ENCODE results near the gene CNKSR2.
"Not testable (repeated sequence)": the region's sequence is repeated elsewhere in the genome, so short reads cannot be mapped to it uniquely, and the experiment has no call there.

Gene CNKSR2

DNA sequence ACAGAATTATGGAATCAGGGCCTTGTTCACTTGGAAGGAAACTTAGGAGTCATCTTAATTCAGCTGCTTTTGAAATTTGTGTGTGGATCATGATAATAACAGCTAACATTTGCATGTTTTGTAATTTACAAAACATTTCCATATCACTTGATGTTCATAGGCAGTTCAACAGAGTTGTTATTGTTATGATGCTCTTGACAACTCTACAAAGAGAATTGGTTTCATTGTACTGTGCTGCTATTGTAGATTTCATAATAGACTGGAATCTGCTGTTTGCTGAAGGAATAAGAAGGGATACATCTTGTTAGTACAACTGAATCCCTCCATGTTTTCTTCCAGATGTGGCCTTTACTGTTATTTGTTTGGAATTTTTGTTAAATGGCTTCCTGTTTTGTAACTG lies 83.5 kb downstream of the CNKSR2 start:
- no peak for DNase-seq

DNA sequence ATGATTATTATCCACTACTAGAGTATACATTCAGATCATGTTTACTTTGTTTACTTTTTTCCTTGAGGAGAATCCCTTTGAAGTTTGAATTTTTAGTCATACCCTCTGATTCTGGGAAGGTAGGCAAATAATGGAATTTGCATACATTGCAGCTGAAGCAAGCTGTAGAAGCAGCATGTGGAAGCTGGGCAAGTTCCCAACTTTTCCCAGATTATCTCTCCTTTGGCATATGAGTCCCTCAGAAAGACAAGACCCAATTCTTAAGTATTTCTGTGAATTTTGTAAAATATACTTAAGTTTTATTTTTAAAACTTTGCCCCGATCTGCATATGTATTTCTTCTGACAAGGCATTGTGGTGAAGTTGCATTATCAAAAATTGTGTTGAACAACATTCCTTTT lies 94.9 kb downstream of the CNKSR2 start:
- DNase-seq: no peak

DNA sequence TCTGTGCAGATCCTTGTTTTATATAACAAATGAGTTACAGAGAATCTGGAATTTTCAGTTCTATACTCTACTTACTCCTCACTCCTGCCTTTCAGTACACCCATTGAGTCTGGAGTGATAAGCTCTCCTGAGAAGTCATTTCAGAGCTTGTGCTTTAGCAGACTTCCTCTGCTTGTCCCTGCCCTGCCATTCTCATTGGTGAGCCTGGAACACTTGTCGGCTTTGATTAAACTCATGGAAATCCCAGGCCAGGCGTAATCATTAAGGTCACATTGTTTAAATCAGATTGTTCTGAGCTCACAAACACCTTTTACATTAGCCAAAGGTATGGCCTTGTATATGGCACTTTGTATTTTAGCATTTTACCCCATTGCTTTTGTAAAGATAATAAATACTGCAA lies 102.7 kb downstream of the CNKSR2 start:
- no peak for DNase-seq

DNA sequence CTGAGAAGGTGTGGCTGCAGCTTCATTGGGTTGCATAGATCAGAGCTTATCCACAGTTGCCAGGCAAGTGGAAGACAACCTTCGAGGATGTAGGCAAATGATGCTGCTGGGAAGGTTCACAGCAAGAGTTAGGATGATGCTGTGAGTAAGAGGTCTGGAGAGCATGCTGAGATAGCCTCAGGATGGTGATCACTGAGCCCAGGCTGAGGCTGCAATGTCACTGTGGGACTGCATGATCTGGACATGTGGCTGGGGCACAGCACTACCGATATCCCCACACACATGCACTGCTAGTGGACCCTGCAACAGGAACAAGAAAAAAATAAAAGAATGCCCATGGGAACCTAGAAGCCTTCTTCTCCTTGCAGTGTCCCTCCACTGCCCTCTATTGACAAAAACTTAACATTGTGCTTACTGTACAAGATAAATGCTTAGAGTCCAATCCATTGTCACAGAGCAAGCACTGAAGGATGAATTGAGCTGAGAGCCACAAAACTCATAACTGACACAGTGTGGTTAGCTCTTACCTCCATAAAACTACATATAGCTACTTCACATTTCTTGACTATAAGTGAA lies 105.6 kb downstream of the CNKSR2 start:
- peak; percentile 21 for DNase-seq

DNA sequence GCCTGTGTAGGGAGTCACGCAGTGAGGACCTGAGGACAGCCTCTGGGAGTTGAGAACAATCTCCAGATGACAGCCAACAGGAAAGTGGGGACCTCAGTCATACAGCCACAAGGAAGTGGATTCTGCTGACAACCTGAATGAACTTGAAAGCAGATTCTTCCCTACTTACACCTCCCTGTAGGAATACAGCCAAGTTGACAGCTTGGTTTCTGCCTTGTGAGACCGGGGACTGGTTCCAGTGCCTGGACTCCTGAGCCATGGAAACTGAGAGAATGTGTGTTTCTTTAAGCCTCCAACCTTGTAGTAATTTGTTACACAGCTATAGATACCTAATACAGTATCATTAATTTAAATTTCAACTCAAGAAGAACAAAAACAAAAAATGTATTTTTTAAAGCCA lies 107.5 kb downstream of the CNKSR2 start:
- DNase-seq: no peak

DNA sequence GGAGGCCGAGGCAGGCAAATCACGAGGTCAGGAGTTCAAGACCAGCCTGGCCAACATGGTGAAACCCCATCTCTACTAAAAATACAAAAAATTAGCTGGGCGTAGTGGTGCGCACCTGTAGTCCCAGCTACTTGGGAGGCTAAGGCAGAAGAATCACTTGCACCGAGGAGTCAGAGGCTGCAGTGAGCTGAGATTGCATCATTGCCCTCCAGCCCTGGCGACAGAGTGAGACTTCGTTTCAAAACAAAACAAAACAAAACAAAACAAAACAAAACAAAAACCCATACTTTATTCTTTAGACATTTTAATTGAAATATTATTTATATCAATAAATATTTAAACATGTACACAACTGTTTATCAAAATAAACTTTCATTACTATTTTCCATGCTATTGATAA lies 109.8 kb downstream of the CNKSR2 start:
- DNase-seq: not testable (repeated sequence)

DNA sequence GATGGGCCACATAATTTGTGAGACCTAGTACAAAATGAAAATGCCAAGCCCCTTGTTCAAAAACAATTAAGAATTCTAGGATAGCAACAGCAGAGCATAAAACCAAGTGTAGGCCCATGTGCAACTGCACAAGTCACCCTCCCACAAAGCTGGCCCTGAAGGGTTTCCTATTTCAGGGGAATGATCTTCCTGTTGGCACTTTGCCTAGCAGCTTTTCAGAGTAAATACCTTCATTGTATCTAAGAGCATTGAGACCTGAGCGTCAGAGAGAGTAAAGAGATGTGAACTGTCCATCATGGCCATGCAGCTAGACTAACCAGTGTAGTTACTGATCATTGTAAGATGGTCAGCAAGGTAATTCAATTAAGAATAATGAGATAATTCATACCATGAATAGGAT lies 113.6 kb downstream of the CNKSR2 start:
- DNase-seq: no peak

DNA sequence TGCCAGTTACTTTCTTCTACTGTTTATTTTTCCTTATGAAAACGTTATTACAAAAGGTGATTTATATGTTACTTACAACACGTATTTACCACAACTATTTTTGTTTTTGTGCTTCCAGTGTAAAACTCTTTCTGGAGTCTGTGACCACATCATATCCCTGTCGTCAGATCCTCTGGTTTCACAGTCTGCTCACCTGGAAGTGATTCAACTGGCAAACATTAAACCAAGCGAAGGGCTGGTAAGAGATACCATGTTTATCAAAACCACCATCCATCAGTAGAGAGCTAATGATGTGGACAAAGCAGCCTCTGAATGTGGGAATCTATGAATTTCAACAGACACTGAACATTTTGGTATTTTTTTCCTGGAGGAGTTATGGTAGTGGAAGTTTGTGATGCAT lies 116.1 kb downstream of the CNKSR2 start:
- DNase-seq: peak; percentile 1

DNA sequence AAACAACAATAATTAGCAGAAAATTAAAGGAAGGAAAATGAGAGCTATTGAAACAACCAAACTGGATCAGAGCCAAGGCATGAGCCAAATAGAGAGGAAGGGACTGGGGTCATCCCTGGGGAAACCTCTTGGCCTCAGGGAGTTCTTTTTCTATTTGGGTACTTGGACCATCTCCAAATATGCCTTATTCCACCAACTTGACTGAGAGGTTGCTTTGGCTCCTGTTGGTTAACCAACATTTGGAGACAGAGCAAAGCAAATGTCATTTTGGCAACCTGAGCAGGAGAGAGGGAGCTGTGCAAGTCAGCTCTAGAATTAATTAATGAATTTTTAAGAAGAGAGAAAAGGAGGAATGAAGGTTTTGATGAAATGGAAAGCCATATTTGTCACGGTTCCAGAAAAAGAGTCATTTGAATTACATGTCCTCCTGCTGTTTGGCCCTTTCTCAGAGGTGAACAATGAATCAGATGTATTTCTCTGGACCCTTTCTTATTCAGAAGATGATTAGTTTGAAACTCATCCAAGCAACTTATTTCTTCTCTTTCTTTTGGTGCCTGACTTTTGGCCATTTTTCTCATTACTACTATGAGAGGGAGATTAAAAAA lies 119.1 kb downstream of the CNKSR2 start:
- DNase-seq: no peak

DNA sequence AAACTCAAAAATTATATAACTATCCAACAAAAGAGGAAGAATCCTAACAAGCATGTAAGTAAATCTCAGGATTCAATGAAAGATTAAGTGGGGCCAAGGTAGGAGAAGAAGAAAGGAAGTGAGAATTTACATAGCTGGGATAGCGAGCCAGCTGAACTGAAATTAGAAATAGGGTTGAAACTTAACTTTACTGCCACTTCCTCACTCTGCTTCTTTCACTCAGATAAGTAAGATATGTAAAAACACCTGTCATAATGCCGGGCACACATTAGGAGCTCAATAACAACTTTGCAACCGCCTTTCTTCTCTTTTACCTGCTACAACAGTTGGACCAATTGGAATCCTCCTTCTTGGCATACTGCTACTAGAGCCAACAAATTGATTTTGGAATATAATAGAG lies 129.4 kb downstream of the CNKSR2 start:
- no peak for DNase-seq

DNA sequence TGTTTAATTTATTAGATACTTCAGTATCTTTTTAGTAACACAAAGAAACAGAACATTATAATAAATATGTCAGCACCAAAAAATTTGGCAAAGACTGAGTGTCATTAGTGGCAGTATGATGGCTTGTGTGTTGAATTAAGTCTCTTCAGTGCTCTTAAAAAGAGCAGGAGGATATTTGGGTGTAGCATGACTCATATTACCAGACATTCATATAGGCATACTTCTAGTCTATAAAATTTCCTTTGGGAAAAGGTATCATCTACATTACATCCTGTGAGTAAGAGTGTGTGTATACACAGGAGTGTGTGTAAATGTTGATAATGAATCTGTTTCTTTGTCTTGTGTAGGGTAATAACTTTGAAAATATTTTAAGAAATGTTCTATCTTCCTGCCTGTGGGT lies 135.7 kb downstream of the CNKSR2 start:
- no peak for DNase-seq

DNA sequence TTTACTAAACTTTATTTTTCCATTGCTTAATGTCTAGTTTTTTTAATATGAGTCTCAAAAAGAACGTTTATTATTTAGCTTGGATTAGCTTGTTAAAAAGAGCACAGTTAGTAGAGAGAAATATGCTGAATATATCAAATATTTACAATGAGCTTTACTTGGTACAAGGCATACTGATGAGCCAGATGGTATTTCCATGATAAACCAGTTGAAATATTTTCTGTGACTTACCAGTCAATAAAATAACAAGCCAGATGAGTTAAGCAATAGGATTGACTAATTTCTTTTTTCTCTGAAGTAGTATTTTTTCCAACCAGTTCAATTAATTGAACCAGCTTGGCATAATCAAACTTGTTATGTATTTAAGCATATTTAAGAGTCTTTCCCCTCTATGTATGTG lies 149.8 kb downstream of the CNKSR2 start:
- DNase-seq: no peak

DNA sequence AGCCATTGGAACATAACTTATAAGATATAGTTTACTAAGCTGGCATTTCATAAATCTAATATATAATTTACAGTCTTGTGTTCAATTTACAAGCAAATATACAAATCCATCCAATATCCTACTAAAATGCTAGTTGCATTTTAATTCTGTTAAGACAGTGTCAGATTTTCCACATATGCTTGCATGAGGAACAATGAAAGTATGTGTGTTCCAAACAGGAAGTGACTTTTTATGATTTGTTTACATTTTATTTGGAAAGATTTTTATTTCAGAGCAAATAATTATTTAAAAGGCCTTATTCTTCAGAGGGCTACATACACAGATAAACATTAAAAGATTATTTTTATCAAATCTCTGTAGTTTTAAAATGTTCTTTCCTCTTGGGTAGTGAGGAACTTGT lies 153.9 kb downstream of the CNKSR2 start:
- DNase-seq: no peak

DNA sequence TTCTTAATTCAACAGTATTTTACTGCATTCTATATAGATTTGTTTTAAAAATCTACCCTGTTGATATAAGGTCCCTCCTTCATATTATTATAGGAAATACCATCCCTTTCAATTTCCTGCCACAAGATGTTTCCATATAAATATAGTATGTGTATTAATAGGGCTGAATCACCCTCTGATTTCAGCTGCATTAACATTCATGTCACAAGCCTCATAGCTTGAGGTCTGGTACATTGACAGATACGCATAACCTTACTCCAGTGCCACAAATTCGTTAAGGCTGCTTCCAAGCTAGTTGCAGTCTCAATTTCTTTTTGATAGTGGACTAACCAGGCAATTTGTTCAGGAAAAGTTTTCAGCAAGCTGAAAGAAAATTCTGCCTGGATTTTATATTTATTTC lies 155.6 kb downstream of the CNKSR2 start:
- DNase-seq: no peak

DNA sequence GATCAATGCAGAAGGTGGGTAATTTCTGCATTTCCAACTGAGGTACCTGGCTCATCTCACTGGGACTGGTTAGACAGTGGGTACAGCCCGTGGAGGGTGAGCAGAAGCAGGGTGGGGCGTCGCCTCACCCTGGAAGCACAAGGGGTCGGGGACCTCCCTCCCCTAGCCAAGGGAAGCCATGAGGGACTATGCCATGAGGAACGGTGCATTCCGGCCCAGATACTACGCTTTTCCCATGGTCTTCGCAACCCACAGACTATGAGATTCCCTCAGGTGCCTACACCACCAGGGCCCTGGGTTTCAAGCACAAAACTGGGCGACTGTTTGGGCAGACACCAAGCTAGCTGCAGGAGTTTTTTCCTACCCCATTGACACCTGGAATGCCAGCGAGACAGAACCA lies 170.4 kb downstream of the CNKSR2 start:
- DNase-seq: not testable (repeated sequence)

DNA sequence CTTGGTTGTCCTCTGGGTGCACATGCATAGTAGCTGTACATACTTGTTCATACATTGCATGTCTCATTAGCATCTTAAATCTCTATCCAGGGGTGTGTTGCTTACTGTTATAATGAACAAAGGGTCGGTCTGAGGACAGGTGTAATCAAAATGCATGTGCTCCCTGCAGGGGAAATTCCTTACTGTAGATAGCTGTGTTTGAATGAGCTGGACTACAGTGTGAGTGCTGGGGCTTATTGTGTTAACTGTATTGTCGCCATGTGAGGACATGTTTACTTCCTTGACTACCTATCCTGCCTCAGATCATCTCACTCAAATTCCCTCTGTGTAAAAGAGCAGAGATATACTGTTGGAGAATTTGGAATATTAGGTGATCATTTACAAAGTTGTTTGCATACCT lies 185.2 kb downstream of the CNKSR2 start:
- no peak for DNase-seq

DNA sequence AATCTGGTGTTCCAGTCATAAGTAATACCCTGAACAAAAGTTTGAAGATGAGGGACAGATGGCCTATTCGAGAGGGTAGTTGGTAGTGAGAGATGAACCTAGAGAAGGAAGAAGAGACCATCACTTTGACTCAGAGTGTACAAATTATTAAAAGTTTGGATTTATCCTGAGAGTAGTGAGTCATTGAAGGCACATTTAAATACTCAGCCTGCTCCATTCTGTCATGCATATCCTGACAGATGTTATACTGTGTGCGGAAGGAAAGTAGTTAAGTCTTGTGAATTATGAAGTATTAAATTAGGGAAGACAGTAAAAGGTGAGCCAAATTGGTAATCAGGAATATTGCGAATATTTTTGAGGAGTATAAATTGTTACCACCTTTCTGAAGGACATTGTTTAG lies 190.8 kb downstream of the CNKSR2 start:
- no peak for DNase-seq

DNA sequence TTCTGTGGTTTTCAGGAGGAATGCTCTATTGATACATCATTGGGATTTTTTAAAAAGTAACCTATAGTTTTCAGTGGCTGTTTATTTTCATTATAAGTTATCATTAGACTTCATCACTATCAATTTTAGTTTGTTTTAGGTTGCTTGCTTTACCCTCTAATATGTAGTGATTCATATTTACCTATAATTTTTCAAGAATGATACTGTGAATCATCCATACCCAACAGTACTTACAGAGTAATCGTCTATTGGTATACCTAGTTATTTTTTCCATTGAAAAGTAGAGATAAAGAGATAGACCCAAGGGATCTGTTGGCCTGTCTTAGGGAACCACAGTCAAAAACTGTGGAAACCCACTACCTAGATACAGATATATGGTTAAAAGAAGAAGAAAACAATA lies 200.6 kb downstream of the CNKSR2 start:
- DNase-seq: no peak

DNA sequence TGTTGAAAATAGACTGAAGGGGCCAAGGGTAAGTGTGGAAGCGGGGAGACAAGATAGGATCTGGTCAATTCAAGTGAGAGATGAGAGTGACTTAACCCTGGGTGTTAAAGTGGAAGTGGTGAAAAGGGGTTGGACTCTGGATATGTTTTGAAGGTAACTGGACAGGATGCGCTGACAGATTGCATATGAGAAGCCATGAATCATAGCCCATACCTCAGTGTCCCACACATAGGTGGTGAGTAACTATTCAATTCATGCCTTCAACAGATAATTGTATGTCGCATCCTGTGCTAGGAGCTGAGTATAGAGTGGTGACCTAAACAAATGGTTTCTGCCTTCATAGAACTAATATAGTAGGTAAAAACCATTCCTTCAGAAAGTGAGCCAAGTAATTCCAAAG lies 207.3 kb downstream of the CNKSR2 start:
- DNase-seq: no peak

DNA sequence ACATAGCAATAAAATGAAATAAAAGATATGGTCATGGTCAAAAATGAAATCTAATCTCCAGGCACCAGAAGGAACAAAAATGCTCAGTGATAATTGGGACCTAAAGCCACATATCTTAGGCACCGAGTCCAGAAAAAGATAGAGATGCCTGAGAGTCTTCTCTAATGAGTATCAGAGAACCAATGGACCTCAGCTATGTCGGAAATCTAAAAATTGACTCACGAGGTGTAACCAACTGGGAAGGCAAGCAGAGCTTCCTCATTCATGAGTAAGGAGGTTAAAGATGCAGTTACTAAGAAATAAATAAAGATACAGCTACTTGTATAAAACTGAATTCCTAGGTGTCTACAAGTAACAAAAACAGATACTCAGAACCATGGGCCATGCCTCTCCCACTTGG lies 211.8 kb downstream of the CNKSR2 start:
- DNase-seq: no peak

DNA sequence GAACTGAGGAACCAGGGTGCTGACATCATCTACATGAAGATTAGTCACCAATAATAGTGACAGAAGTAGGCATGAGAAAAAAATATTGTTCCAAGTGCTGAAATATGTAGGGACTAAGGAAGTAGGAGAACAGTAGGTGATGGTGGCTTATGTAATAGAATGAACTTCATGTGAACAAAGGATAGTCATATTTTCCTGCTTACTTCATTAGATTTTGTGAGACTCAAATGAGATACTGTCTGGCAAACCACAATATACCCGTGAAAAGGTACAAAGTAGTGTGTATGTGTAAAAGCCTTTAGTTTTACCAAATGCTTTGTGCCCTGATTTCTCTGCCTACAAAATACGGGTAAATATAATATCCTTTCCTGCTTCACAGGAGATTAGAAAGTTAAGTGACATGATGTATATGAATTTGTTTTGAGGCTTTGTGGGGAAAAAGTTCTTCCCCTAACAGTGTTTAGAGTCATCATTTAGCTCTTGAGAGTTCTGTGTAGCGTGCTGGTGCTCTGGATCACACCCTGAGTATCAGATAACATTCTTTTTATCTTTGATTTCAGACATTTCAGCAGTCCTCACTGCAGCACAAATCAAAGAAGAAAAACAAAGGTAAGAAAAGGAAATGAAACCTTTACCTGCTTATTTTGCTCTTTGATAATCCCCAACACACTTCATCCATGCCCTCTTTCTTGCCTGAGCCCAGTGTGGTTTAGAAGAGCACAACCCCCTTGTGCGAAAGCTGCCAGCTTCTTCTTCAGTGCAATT lies 216.0 kb downstream of the CNKSR2 start:
- DNase-seq: no peak

DNA sequence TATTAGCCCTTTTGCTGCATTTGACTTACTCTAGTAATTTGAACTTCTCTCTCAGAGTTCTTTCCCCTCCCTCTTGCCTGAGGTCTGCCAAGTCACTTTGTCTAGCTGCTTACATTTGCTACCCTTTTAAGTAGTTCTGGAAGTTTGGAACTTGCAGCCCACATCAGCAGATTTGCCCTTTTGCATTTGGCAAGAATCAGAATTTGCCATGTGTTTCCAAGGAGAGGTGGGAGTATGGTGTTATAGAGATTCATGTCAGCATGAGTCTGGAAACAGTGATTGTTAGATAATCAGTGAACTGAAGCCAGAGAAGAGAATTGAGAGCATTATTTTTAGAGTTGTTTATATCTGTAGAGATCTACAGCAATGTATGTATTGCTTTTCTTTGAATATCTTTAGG lies 231.8 kb downstream of the CNKSR2 start:
- no peak for DNase-seq

DNA sequence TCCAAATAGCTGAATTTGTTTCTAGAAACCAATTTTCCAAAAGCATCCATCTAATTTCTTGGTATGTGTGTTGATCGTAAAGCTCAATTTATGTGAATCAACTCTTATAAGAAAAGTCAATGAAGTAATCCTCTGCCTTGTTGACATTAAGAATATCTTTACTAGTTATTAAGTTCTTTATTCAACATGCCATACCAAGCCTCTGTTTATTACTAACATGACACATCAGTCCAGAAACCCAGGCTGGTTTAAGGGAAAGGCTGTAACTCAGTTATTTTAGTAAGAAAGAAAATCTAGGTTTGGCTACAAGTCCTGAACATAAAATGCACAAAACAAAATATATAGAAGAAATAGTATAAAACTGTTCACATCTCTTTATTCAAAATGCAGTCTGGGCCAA lies 235.9 kb downstream of the CNKSR2 start:
- no peak for DNase-seq

DNA sequence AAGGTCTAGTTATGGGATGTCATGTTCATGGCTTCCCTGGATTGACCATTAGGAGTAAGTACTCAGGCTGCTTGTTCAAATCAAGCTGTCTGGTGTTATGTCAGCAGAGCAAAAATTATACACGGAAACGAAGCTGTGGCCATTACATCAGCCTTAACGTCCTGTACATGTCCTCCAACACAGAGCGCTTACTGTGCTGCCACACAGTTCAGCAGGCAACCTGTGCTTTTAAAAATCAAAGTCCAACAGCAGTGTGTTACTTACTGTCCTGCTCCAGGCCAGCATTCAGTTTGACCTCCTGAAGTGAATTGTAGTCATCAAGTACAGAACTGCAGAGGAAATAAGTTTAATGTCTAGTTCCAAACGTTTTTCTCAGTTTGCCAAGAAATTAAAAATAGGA lies 237.9 kb downstream of the CNKSR2 start:
- DNase-seq: no peak

DNA sequence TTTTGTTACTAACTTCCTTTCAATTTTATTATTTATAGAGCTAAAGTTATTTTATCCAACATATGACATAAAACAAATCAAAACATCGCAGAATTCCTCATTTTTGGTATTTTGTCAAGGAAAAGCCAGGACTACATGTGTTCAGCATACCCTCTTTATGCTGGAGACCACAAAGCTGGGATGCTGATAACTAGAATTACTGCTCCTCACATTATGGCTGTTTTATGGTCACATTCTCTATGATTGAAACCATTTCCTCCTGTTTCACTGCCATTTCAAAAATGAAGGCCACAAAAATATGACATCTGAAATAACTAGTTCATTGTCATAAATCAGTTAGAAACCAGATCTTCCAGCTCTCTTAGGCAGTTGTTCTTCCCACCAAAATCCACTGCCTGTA lies 242.2 kb downstream of the CNKSR2 start:
- DNase-seq: no peak
